B cell (primary cell): ENCODE measurements around the gene CEP164. TPM values are rescaled to one million over a fixed set of nuclear protein-coding genes. Genes with fewer than 3 reads are reported as not detected.

Experiments used
- ATAC-seq: fragments of 200-7000 bp; cut with Tn5 transposase; one replicate; pipeline ENCODE4 v1.10.0; 2021; ENCODE audit warnings: low read depth, mild to moderate bottlenecking, moderate number of reproducible peaks, moderate library complexity
- CTCF ChIA-PET: fragments of 350-600 bp; sonication (Branson Sonifier 250); formaldehyde crosslinking; loops from one replicate; lab custom pipeline; 2021; ENCODE audit warnings: antibody characterized with exemption, inconsistent platforms; lab: Charles Lee
- POLR2A ChIA-PET: fragments of 350-600 bp; sonication (Branson Sonifier 250); formaldehyde crosslinking; loops from one replicate; lab custom pipeline; 2021; ENCODE audit warnings: antibody characterized with exemption; lab: Charles Lee
- DNase-seq: peaks from one replicate; pipeline ENCODE4 v3.0.0; 2013
- H2AFZ ChIP-seq: 2 replicates; pipeline ENCODE4 v1.6.1; 2012; ENCODE audit warnings: mild to moderate bottlenecking, low read depth, low read length; ENCODE audit not compliant: insufficient read depth, poor library complexity, severe bottlenecking
- H3K27ac ChIP-seq, 2 donors: 1 replicate in 1 of 2; 2 replicates in 1 of 2; pipeline ENCODE4 v1.5.1; 2012 to 2013; ENCODE audit warnings: low read length in 2 of 2, mild to moderate bottlenecking in 2 of 2, moderate library complexity in 1 of 2
- H3K27me3 ChIP-seq, 4 experiments: fragments of 200-600 bp in 1 of 4; sonication (generic) in 1 of 4; replicated peaks in 1 of 4; 1 replicate in 2 of 4; 2 replicates in 2 of 4; pipeline versions ENCODE4 v1.6.1 to v1.7.0; 2013 to 2016; ENCODE audit warnings: low read length in 3 of 4, mild to moderate bottlenecking in 2 of 4, mixed read lengths in 1 of 4, moderate library complexity in 1 of 4; ENCODE audit not compliant: insufficient read depth in 4 of 4, control insufficient read depth in 3 of 4; ENCODE audit errors: control extremely low read depth in 1 of 4
- H3K36me3 ChIP-seq, 2 experiments: replicated peaks in 1 of 2; 1 replicate in 1 of 2; 2 replicates in 1 of 2; pipeline versions ENCODE4 v1.6.1 to v1.7.1; 2013; ENCODE audit warnings: low read length in 1 of 2; ENCODE audit not compliant: insufficient read depth in 2 of 2, control insufficient read depth in 1 of 2; ENCODE audit errors: control extremely low read depth in 1 of 2, extremely low read depth in 1 of 2
- H3K4me1 ChIP-seq, 2 donors: fragments of 200-600 bp in 1 of 2; sonication (generic) in 1 of 2; 1 replicate in 1 of 2; 2 replicates in 1 of 2; pipeline versions ENCODE4 v1.5.1 to v1.6.1; 2013 to 2017; ENCODE audit warnings: low read length in 2 of 2; ENCODE audit not compliant: control insufficient read depth in 2 of 2, insufficient read depth in 2 of 2
- H3K4me2 ChIP-seq: replicated peaks from 2 replicates; pipeline ENCODE3; 2012; ENCODE audit warnings: mild to moderate bottlenecking, low read depth, low read length; ENCODE audit not compliant: poor library complexity, severe bottlenecking
- H3K4me3 ChIP-seq, 5 experiments: fragments of 200-600 bp in 1 of 5; sonication (generic) in 1 of 5; 1 replicate in 3 of 5; 2 replicates in 2 of 5; pipeline versions ENCODE4 v1.5.1 to v1.7.0; 2011 to 2016; ENCODE audit warnings: low read length in 4 of 5, mild to moderate bottlenecking in 4 of 5, low read depth in 2 of 5, control low read depth in 1 of 5, moderate library complexity in 1 of 5; ENCODE audit not compliant: insufficient read depth in 1 of 5; ENCODE audit errors: control extremely low read depth in 1 of 5, extremely low read depth in 1 of 5
- H3K79me2 ChIP-seq: fragments of 200-600 bp; sonication (generic); one replicate; pipeline ENCODE4 v1.6.0; 2016; ENCODE audit warnings: low read length; ENCODE audit not compliant: control insufficient read depth, insufficient read depth
- H3K9ac ChIP-seq: fragments of 200-600 bp; sonication (generic); 2 replicates; pipeline ENCODE4 v1.6.1; 2017; ENCODE audit warnings: mild to moderate bottlenecking, low read length, moderate library complexity
- H3K9me3 ChIP-seq, 3 donors: one replicate each; pipeline versions ENCODE4 v1.6.1 to v1.7.1; 2013; ENCODE audit warnings: low read length in 2 of 3; ENCODE audit not compliant: control insufficient read depth in 2 of 3, insufficient read depth in 1 of 3; ENCODE audit errors: control extremely low read depth in 1 of 3
- H4K20me1 ChIP-seq: 2 replicates; pipeline ENCODE4 v1.6.0; 2012; ENCODE audit warnings: mild to moderate bottlenecking, low read length; ENCODE audit not compliant: insufficient read depth, control insufficient read depth, poor library complexity, severe bottlenecking
- H3K27ac Mint-ChIP-seq: one replicate; pipeline ENCODE4 v1.8.0; 2021; ENCODE audit warnings: mixed read lengths
- H3K27me3 Mint-ChIP-seq: one replicate; pipeline ENCODE4 v1.8.0; 2021; ENCODE audit warnings: mixed read lengths
- H3K4me1 Mint-ChIP-seq: one replicate; pipeline ENCODE4 v1.8.0; 2021; ENCODE audit warnings: mixed read lengths
- H3K4me3 Mint-ChIP-seq: one replicate; pipeline ENCODE4 v1.8.0; 2021; ENCODE audit warnings: mixed read lengths
- H3K9me3 Mint-ChIP-seq: one replicate; pipeline ENCODE4 v1.8.0; 2022; ENCODE audit warnings: mixed read lengths; ENCODE audit not compliant: insufficient read depth
- EZH2 ChIP-seq: IDR thresholded peaks from 2 replicates; pipeline ENCODE4 v1.6.1; 2012; ENCODE audit warnings: borderline replicate concordance, low read depth, mild to moderate bottlenecking, moderate library complexity, low read length; ENCODE audit not compliant: insufficient read depth, poor library complexity, severe bottlenecking
- WGBS: methylation state at CpG from one replicate; pipeline ENCODE4 v1.1.5; 2013; ENCODE audit warnings: missing lambda C conversion rate; ENCODE audit not compliant: insufficient coverage; 5-methylcytosine and 5-hydroxymethylcytosine counted together
- intact Hi-C: fragments of 100-400 bp; cut with micrococcal nuclease; formaldehyde crosslinking; loops from one replicate; pipeline ENCODE4 v1.10.0; 2022
- polyA plus RNA-seq: library from polyadenylated mRNA; depleted of rRNA; stranded (reverse); fragments of >200 nt; gene quantifications from 2 replicates; pipeline ENCODE4 v1.2.3, GENCODE V29; 2012
- total RNA-seq, 2 donors: library from RNA; stranded (reverse); fragments of 120-200 nt in 1 of 2; gene quantifications; 1 replicate in 1 of 2; 2 replicates in 1 of 2; pipeline versions ENCODE4 v1.2.3 to v1.2.4, GENCODE V29; 2013 to 2022
- TF ChIP-seq, protein P1 (sequence below): fragments of 200-600 bp; IDR thresholded peaks from one replicate; pipeline ENCODE4 v1.8.0; 2022; ENCODE audit warnings: antibody characterized with exemption, mild to moderate bottlenecking

The CEP164 gene
- total and polyA plus RNA-seq, 2 donors (not counting 1 experiment from before 2014, with no cell fraction given): 31.5 to 54.8 TPM

DNA sequence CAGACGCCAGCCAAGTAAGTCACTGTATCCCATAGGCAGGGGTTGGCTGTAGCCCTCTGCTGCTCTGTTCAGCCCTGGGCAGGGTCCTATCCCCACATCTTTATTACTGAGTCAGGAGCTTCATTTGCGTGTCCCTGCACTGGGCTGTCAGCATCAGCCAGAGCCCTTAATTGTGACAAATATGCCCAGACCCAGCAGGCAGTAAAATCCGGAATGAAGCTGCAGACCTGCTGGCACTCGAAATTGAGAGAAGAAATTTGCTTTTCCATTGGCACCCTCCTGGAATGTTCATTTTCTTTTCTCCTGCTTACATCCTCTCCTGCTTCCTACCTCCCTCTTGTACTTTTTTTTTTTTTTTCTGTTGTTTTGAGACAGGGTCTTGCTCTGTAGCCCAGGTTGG lies 43.8 kb downstream of the CEP164 start:
- H3K4me3 ChIP-seq: no peak overlapping the region
- Mint-ChIP-seq H3K27ac (no peak overlapping the region), H3K27me3 (no peaks in the 10 kb centered on the region), H3K4me3 (no peak overlapping the region), H3K9me3 (no peaks in the 10 kb centered on the region), H3K4me1 (no peaks in the 10 kb centered on the region)
- 100% methylated on average over 4 of the region's 4 CpGs for WGBS
- no peaks in the 10 kb centered on the region for H3K9me3 ChIP-seq
- H3K4me2 ChIP-seq: no peak overlapping the region
- H3K27me3 ChIP-seq: no peaks in the 10 kb centered on the region
- no peak for DNase-seq
- H2AFZ ChIP-seq: no peak overlapping the region
- ChIA-PET CTCF (no interaction called here), POLR2A (no interaction called here)
- TF ChIP-seq, protein P1, sequence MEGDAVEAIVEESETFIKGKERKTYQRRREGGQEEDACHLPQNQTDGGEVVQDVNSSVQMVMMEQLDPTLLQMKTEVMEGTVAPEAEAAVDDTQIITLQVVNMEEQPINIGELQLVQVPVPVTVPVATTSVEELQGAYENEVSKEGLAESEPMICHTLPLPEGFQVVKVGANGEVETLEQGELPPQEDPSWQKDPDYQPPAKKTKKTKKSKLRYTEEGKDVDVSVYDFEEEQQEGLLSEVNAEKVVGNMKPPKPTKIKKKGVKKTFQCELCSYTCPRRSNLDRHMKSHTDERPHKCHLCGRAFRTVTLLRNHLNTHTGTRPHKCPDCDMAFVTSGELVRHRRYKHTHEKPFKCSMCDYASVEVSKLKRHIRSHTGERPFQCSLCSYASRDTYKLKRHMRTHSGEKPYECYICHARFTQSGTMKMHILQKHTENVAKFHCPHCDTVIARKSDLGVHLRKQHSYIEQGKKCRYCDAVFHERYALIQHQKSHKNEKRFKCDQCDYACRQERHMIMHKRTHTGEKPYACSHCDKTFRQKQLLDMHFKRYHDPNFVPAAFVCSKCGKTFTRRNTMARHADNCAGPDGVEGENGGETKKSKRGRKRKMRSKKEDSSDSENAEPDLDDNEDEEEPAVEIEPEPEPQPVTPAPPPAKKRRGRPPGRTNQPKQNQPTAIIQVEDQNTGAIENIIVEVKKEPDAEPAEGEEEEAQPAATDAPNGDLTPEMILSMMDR: no peak
- no peak for TF ChIP-seq EZH2
- intact Hi-C loops: no loop called here
- no peaks in the 10 kb centered on the region for H3K4me1 ChIP-seq
- peaks cover 4 to 57% of the 10 kb centered on the region in 2 experiments for H3K36me3 ChIP-seq
- H3K79me2 ChIP-seq: no peaks in the 10 kb centered on the region
- ATAC-seq: no peak
- no peak overlapping the region for H3K27ac ChIP-seq
- H3K9ac ChIP-seq: no peak overlapping the region
- no peaks in the 10 kb centered on the region for H4K20me1 ChIP-seq

DNA sequence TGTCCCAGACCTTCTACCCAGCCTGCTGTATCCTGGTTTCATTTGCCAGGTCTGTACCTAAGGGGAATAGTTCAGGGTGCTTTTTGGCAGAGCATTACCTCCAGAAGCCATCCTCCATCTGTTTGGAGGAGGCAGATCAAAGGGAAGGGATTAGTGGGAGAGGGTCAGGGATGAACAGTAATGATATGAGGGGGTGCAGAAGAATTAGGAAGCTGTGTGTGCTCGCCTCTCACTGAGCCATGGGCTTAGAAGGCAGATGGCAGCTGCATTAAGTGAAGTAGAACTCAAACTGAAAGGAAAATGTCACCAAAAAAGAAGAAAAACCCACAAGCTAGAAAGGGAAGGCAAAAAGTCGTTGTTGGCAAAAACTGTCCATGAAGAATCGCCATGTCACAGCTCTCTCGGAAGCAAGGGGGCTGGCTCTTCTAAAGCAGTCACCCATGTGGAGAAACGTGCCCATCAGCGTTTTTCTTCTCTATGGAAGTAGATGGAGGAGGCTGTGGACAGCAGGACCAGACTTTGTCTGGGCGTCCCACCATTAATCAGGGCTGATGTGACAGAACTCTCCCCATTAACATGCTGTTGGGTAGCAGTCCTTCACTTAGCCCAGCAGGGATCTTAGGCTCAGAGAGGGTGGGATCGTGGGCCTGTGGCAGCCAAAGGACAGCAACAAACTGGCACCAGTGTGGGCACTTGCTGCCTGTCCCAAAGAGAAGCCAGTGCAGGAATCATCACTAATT lies 46.8 kb downstream of the CEP164 start:
- no peaks in the 10 kb centered on the region for H3K9me3 ChIP-seq
- H2AFZ ChIP-seq: no peak overlapping the region
- no peaks in the 10 kb centered on the region for H3K27me3 Mint-ChIP-seq
- H3K9me3 Mint-ChIP-seq: no peaks in the 10 kb centered on the region
- H3K4me3 Mint-ChIP-seq: no peak overlapping the region
- ChIA-PET POLR2A (no interaction called here), CTCF (no interaction called here)
- intact Hi-C loops: no loop called here
- no peaks in the 10 kb centered on the region for H3K79me2 ChIP-seq
- H3K9ac ChIP-seq: no peak overlapping the region
- H3K4me2 ChIP-seq: no peak overlapping the region
- no peak for TF ChIP-seq EZH2
- TF ChIP-seq, protein P1: no peak
- H3K4me1 ChIP-seq: no peaks in the 10 kb centered on the region
- H3K4me3 ChIP-seq: no peak overlapping the region
- H3K27ac ChIP-seq: no peak overlapping the region
- DNase-seq (no peak), ATAC-seq (no peak)
- peaks cover 0 to 54% of the 10 kb centered on the region in 2 experiments for H3K36me3 ChIP-seq
- no peaks in the 10 kb centered on the region for H3K27me3 ChIP-seq
- no peaks in the 10 kb centered on the region for H4K20me1 ChIP-seq
- H3K27ac Mint-ChIP-seq: no peak overlapping the region
- H3K4me1 Mint-ChIP-seq: no peaks in the 10 kb centered on the region
- WGBS: 98% methylated on average over 6 of the region's 8 CpGs
